HG02678 (cell line): ENCODE data around the gene ZIC2.

Source experiments
- ATAC-seq: cut with Tn5 transposase; IDR thresholded peaks from one replicate; pipeline ENCODE4 v1.9.1; 2021; ENCODE audit warnings: mild to moderate bottlenecking, moderate library complexity; ENCODE audit not compliant: unreplicated experiment

ZIC2 gene

GRCh38 chr13:99973808-99974185 is 7.8 kb upstream of the ZIC2 start:
- no peak for ATAC-seq

GRCh38 chr13:99974296-99974938 is 7.2 kb upstream of the ZIC2 start:
- ATAC-seq, result no peak

GRCh38 chr13:99974939-99975561 is 6.5 kb upstream of the ZIC2 start:
- no peak for ATAC-seq

GRCh38 chr13:99975626-99976025 is 6.0 kb upstream of the ZIC2 start:
- ATAC-seq, result no peak

GRCh38 chr13:99976575-99976974 is 5.0 kb upstream of the ZIC2 start:
- ATAC-seq, result no peak

- ATAC-seq, result no peak
Measured at GRCh38 chr13:99977334-99977911, 4.2 kb upstream of the ZIC2 start.

GRCh38 chr13:99977912-99978798 is 3.4 kb upstream of the ZIC2 start:
- no peak for ATAC-seq

- no peak for ATAC-seq
Measured at GRCh38 chr13:99978799-99979452, 2.7 kb upstream of the ZIC2 start.

- ATAC-seq, result no peak
Measured at GRCh38 chr13:99979453-99980200, 2.0 kb upstream of the ZIC2 start.

GRCh38 chr13:99980201-99980823 is 1.3 kb upstream of the ZIC2 start:
- ATAC-seq, result peak; percentile 51

- no peak for ATAC-seq
Measured at GRCh38 chr13:99980824-99981734, 505 bp upstream of the ZIC2 start.

- no peak for ATAC-seq
Measured at GRCh38 chr13:99982036-99982730, 599 bp downstream of the ZIC2 start.

- ATAC-seq, result no peak
Measured at GRCh38 chr13:99982731-99983498, 1.3 kb downstream of the ZIC2 start.

GRCh38 chr13:99983499-99984401 is 2.2 kb downstream of the ZIC2 start:
- ATAC-seq, result no peak

- ATAC-seq, result no peak
Measured at GRCh38 chr13:99984461-99985240, 3.1 kb downstream of the ZIC2 start.
